ENCODE data around the gene HMGCL. TPM values are rescaled to one million over a fixed set of nuclear protein-coding genes. Genes with fewer than 3 reads are reported as not detected.
"Not testable (repeated sequence)": the region's sequence is repeated elsewhere in the genome, so short reads cannot be mapped to it uniquely, and the experiment has no call there.

Gene HMGCL
- polyA plus RNA-seq (ENCODE audit: insufficient read length in 3 of 3): 10 to 100 TPM; 67.9 to 84.6 (median 77.2) TPM

DNA sequence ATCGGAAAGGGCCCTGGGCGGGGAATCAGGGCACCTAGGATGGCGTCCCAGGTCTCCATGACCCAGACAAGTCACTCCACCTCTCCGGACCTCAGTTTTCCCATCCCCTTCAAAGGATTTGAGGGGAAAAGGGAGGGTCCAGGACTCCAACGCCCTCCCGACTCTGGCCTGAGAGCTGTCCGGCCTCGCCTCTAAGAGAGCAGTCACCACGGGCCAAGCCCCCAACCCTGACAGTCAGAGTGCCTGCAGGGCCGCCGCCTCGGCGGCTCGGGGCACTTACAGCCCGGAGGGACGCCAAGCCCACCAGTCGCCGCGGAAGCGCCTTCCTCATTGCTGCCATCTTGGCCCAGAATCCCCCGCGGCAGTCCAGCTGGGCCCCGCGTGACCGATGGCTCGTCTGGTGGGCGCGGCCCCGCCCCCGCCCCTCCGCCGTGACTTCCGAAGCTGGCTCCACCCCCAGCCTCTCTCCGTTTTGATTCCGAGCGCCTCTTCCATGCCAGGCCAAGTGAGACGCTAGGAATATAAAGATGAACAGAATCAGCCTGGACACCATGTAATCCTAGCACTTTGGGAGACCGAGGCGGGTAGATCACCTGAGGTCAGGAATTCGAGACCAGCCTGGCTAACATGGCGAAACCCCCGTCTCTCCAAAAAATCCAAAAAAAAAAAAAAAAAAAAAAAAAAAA is at the start of gene HMGCL:
Gene HMGCL (minus strand): TSS at position 354 of the 686 bp plus-strand sequence. CDS start 14 bp downstream, at position 340.
- DNase-seq (ENCODE audit: low read depth in 3 of 3, low spot score in 2 of 3): peak; percentile 78 to 88 (median 82)

- no peak for DNase-seq (ENCODE audit: low read depth in 3 of 3, low spot score in 2 of 3)
Measured at GRCh38 chr1:23872421-23872820, 47.2 kb upstream of the HMGCL start.

DNA sequence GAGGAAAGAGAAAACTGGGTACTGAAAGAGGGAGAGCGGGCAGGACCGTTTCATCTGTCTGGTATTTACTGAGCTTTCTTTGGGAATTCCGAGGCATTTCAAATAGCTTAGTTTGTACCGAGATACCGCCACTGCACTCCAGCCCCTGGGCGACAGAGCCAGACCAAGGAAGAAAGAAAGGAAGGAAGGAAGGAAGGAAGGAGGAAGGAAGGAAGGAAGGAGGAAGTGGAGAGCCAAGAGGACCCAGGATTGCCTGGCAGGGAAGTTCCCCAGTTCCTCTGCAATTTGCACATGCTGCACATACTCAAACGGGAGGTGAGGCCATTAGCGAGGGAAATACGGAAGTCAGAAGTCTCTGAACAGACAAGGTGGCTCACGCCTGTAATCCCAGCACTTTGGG is 43.8 kb upstream of the HMGCL start:
- no peak for DNase-seq (ENCODE audit: low read depth in 3 of 3, low spot score in 2 of 3)

- no peak for DNase-seq (ENCODE audit: low read depth in 3 of 3, low spot score in 2 of 3)
Measured at GRCh38 chr1:23868557-23869016, 43.4 kb upstream of the HMGCL start.

GRCh38 chr1:23867895-23868556 is 42.8 kb upstream of the HMGCL start, which contains the start of gene FUCA1:
FUCA1 (minus strand) TSS chr1:23868290; CDS start chr1:23868286, 4 bp downstream.
- DNase-seq (ENCODE audit: low read depth in 3 of 3, low spot score in 2 of 3): peak; percentile 86 to 93 (median 92)

GRCh38 chr1:23867542-23867894 is 42.3 kb upstream of the HMGCL start:
- no peak for DNase-seq (ENCODE audit: low read depth in 3 of 3, low spot score in 2 of 3)

DNA sequence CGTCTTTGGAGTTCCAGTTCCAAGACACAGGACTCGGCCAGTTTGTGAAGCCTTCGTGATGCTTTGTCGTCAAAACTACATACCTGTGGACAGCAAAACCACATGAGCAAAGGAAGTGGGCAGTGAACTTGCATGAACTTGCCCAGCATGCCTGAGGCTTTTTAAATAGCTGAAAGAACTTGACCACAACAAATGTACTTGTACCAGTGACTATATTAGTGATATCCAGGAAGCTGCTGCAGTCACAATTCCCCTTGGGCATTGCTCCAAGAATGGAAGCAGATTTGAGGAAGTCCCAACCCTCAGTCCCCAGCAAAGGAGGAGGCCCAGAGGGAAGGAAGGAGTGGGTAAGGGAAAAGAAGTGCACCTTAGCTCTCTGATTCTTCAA is 40.3 kb upstream of the HMGCL start:
- DNase-seq (ENCODE audit: low read depth in 3 of 3, low spot score in 2 of 3): no peak

DNA sequence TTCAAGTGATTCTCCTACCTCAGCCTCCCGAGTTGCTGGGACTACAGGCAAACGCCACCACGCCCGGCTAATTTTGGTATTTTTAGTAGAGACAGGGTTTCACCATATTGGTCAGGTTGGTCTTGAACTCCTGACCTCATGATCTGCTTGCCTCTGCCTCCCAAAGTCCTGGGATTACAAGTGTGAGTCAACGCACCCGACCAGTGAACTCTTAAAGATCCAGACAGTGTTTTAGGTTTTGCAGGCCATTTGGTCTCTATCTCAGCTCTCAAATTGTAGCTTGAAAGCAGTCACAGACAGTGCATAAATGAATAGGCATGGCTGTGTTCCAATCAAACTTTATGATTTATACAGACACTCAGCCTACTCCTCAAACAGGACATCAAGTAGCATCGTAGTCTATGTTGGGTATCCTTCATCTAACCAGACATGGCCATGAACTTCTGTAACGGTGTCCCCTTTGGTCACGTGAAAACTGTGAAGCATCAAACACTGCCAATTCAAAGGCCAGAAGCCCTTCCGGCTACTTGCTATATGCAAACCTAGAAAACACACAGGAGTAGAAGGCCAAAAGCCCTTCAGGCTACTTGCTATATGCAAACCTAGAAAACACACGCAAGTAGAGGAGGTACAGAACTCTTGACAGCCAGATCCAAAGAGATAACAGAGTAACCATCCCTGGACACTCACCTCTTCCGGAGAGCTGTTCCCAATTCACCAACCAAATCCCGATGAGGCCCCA is 39.7 kb upstream of the HMGCL start:
- DNase-seq (ENCODE audit: low read depth in 3 of 3, low spot score in 2 of 3): no peak

DNA sequence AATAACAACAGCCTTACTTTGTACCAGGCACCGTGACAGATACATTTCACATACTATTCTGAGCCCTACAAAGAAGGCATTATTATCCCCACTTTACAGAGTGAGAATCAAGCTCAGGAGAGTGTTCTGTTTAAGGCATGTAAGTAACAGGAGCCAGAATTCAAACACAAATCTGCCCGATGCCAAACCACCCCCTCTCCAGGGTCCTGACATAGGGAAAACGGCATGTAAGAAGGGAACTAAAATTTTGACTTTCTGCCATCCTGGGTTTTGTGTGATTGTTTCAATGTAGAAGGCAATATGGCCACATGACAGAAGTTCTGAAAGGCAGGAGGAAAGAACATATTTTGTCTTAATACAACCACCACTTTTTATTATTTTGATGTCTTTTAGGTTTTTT is 37.4 kb upstream of the HMGCL start:
- no peak for DNase-seq (ENCODE audit: low read depth in 3 of 3, low spot score in 2 of 3)

DNA sequence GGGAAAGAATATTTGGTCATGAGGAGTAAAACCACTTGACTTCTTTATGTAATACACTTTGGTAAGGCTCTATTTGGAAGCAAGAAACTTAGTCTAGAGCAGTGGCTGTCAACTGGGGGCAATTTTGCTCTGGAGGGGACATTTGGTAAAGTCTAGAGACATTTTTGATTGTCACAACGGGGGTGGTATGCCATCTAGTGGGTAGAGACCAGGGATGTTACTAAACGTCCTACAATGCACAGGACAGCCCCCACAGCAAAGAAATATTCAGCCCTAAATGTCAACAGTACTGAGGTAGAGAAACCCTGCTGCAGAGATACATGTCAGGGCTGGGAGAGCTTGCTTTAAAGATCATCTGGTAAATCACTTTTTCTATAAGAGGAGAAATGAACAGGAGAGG is 29.3 kb upstream of the HMGCL start:
- no peak for DNase-seq (ENCODE audit: low read depth in 3 of 3, low spot score in 2 of 3)

DNA sequence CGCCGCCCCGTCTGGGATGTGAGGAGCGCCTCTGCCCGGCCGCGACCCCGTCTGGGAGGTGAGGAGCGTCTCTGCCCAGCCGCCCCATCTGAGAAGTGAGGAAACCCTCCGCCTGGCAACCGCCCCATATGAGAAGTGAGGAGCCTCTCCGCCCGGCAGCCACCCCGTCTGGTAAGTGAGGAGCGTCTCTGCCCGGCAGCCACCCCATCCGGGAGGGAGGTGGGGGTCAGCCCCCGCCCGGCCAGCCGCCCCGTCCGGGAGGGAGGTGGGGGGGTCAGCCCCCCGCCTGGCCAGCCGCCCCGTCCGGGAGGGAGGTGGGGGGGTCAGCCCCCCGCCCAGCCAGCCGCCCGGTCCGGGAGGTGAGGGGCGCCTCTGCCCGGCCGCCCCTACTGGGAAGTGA is 27.9 kb upstream of the HMGCL start:
- not testable (repeated sequence) for DNase-seq (ENCODE audit: low read depth in 3 of 3, low spot score in 2 of 3)

DNA sequence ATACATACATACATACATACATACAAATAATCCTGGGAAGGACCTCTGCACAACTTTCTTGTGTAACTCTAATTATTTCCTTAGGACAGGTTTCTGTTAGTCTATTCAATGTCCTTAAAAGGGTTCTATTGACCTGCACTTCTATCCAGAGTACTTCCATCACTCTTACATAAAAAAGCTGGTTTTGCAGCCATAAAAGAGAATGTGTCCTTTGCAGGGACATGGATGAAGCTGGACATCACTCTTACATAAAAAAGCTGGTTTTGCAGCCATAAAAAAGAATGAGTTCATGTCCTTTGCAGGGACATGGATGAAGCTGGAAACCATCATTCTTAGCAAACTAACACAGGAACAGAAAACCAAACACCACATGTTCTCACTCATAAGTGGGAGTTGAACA is 26.2 kb upstream of the HMGCL start:
- DNase-seq (ENCODE audit: low read depth in 3 of 3, low spot score in 2 of 3): peak in 1 of 3 donors; percentile 42

- no peak for DNase-seq (ENCODE audit: low read depth in 3 of 3, low spot score in 2 of 3)
Measured at GRCh38 chr1:23848673-23849616, 23.7 kb upstream of the HMGCL start.

DNA sequence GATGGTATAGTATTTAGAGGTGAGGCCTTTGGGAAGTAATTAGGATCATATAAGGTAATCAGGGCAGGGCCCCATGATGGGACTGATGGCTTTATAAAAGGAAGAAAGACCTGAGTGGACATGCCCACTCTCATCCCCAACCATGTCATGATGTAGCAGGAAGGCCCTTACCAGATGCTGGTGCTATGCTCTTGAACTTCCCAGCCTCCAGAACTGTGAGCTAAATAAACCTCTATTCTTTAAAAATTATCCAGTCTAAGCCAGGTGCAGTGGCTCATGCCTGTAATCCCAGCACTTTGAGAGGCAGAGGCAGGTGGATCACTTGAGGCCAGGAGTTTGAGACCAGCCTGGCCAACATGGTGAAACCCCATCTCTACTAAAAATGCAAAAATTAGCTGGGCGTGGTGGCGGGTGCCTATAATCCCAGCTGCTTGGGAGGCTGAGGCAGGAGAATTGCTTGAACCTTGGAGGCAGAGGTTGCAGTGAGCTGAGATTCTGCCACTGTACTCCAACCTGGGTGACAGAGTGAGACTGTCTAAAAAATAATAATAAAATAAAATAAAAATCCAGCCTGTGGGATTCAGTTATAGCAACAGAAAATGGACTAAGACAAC is 22.4 kb upstream of the HMGCL start:
- DNase-seq (ENCODE audit: low read depth in 3 of 3, low spot score in 2 of 3): not testable (repeated sequence)

DNA sequence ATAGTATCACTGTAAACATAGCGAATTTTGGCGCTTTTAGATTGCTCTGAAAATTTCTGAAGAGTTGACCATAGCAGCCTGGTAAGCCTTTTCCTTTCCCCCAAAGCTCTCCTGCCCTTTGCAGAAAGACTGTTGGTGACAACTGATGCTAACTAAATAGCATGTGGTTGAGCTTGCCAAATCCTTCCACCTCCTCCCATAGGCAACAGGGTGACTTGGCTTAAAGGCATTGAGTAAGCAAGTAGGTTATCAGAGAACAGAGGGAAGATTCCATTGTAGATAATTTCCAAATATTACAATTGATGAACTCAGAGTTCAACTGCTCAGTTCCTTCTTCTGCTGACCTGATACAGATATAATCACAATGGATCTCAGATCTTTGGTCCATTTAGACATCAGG is 19.9 kb upstream of the HMGCL start:
- DNase-seq (ENCODE audit: low read depth in 3 of 3, low spot score in 2 of 3): no peak

GRCh38 chr1:23843644-23844043 is 18.4 kb upstream of the HMGCL start:
- DNase-seq (ENCODE audit: low read depth in 3 of 3, low spot score in 2 of 3): no peak

GRCh38 chr1:23838401-23838866 is 13.2 kb upstream of the HMGCL start:
- DNase-seq (ENCODE audit: low read depth in 3 of 3, low spot score in 2 of 3): no peak

DNA sequence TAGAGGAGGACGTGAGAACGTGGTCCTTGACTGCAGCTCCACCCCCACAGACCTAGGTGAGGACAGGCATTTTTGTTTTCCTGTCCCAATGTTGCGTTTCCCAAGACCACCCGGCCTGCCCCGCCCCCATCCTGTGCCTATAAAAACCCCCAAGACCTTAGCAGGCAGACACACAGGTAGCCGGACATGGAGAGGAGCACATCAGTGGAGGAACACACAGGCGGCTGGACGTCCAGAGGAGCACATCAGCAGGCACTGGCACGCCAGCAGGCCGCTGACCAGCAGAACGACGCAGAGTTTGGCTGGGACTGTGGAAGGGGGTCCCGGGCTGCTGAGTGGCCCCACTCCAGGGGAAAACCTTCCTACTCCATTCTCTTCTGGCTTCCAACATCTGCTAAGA is 12.7 kb upstream of the HMGCL start:
- DNase-seq (ENCODE audit: low read depth in 3 of 3, low spot score in 2 of 3): no peak

GRCh38 chr1:23836037-23836436 is 10.8 kb upstream of the HMGCL start:
- no peak for DNase-seq (ENCODE audit: low read depth in 3 of 3, low spot score in 2 of 3)

- DNase-seq (ENCODE audit: low read depth in 3 of 3, low spot score in 2 of 3): not testable (repeated sequence)
Measured at GRCh38 chr1:23834156-23834555, 8.9 kb upstream of the HMGCL start.

All from right renal cortex interstitium (tissue), 3 donors.